IPS DF 6.9 (cell line): ENCODE results near the gene ZSCAN18.

Source experiments
- DNase-seq: peaks from one replicate; pipeline ENCODE4 v3.0.0-alpha.2; 2013; ENCODE audit warnings: low read depth, low spot score
- H3K27ac ChIP-seq: one replicate; pipeline ENCODE4 v1.5.1; 2013; ENCODE audit warnings: low read length, control low read depth
- H3K27me3 ChIP-seq: 2 replicates; pipeline ENCODE4 v1.6.1; 2013; ENCODE audit warnings: mild to moderate bottlenecking, low read length; ENCODE audit not compliant: control insufficient read depth, insufficient read depth
- H3K36me3 ChIP-seq: 2 replicates; pipeline ENCODE4 v1.6.1; 2013; ENCODE audit warnings: low read length; ENCODE audit not compliant: control insufficient read depth, insufficient read depth
- H3K4me1 ChIP-seq: 2 replicates; pipeline ENCODE4 v1.6.1; 2013; ENCODE audit warnings: low read length; ENCODE audit not compliant: control insufficient read depth, insufficient read depth
- H3K4me3 ChIP-seq: 2 replicates; pipeline ENCODE4 v1.5.1; 2013; ENCODE audit warnings: mild to moderate bottlenecking, low read length
- H3K9me3 ChIP-seq: 2 replicates; pipeline ENCODE4 v1.6.1; 2013; ENCODE audit warnings: low read length, inconsistent platforms; ENCODE audit not compliant: control insufficient read depth, insufficient read depth
- WGBS: extraction: QIAGEN DNeasy Blood & Tissue Kit; methylation state at CpG from one replicate; pipeline ENCODE4 v1.1.7; 2013; ENCODE audit warnings: mixed read lengths, missing lambda C conversion rate; ENCODE audit not compliant: insufficient read length, insufficient coverage; 5-methylcytosine and 5-hydroxymethylcytosine counted together

ZSCAN18 gene

GRCh38 chr19:58056861-58057260, 41.2 kb downstream of the ZSCAN18 start:
- H3K4me1 ChIP-seq = no peaks in the 10 kb centered on the region
- no peaks in the 10 kb centered on the region for H3K9me3 ChIP-seq
- DNase-seq = no peak
- H3K4me3 ChIP-seq = no peak overlapping the region
- H3K36me3 ChIP-seq = no peaks in the 10 kb centered on the region; the same call in 1 of the 2 replicates
- H3K27ac ChIP-seq = no peak overlapping the region
- WGBS = no CpG with 5 or more reads among the region's 8 CpGs
- no peaks in the 10 kb centered on the region for H3K27me3 ChIP-seq

- H3K4me3 ChIP-seq = no peak overlapping the region
- H3K36me3 ChIP-seq = no peaks in the 10 kb centered on the region; the same call in 1 of the 2 replicates
- no CpG with 5 or more reads among the region's 8 CpGs for WGBS
- peaks cover 2% of the 10 kb centered on the region; the same call in 1 of the 2 replicates for H3K9me3 ChIP-seq
- H3K27me3 ChIP-seq = no peaks in the 10 kb centered on the region
- no peaks in the 10 kb centered on the region for H3K4me1 ChIP-seq
- no peak overlapping the region for H3K27ac ChIP-seq
- DNase-seq = no peak
Observed at GRCh38 chr19:58056261-58056660, 41.8 kb downstream of the ZSCAN18 start.

GRCh38 chr19:58054901-58055874, 42.8 kb downstream of the ZSCAN18 start:
- H3K36me3 ChIP-seq = no peaks in the 10 kb centered on the region; the same call in 1 of the 2 replicates
- H3K27ac ChIP-seq = no peak overlapping the region
- no peaks in the 10 kb centered on the region for H3K27me3 ChIP-seq
- no peak for DNase-seq
- no CpG with 5 or more reads among the region's 37 CpGs for WGBS
- peaks cover 2% of the 10 kb centered on the region for H3K9me3 ChIP-seq
- H3K4me3 ChIP-seq = no peak overlapping the region
- no peaks in the 10 kb centered on the region for H3K4me1 ChIP-seq

GRCh38 chr19:58053480-58054156, 44.4 kb downstream of the ZSCAN18 start:
- no peaks in the 10 kb centered on the region for H3K27me3 ChIP-seq
- peaks cover 4% of the 10 kb centered on the region for H3K9me3 ChIP-seq
- WGBS = no CpG with 5 or more reads among the region's 30 CpGs
- H3K4me1 ChIP-seq = no peaks in the 10 kb centered on the region
- no peak overlapping the region for H3K27ac ChIP-seq
- H3K4me3 ChIP-seq = no peak overlapping the region
- no peak for DNase-seq
- H3K36me3 ChIP-seq = no peaks in the 10 kb centered on the region

GRCh38 chr19:58052256-58052655, 45.8 kb downstream of the ZSCAN18 start:
- peaks cover 5% of the 10 kb centered on the region for H3K9me3 ChIP-seq
- H3K27ac ChIP-seq = no peak overlapping the region
- no peak overlapping the region for H3K4me3 ChIP-seq
- no peaks in the 10 kb centered on the region for H3K27me3 ChIP-seq
- H3K36me3 ChIP-seq = no peaks in the 10 kb centered on the region
- WGBS = no CpG with 5 or more reads among the region's 16 CpGs
- DNase-seq = no peak
- no peaks in the 10 kb centered on the region for H3K4me1 ChIP-seq

- no CpG with 5 or more reads among the region's 12 CpGs for WGBS
- peaks cover 5% of the 10 kb centered on the region for H3K9me3 ChIP-seq
- H3K4me3 ChIP-seq = no peak overlapping the region
- H3K4me1 ChIP-seq = no peaks in the 10 kb centered on the region
- H3K27ac ChIP-seq = no peak overlapping the region
- no peaks in the 10 kb centered on the region for H3K27me3 ChIP-seq
- H3K36me3 ChIP-seq = no peaks in the 10 kb centered on the region
- DNase-seq = no peak
Observed at GRCh38 chr19:58047672-58048071, 50.4 kb downstream of the ZSCAN18 start.

GRCh38 chr19:58046856-58047255, 51.2 kb downstream of the ZSCAN18 start:
- Histone ChIP-seq H3K4me1 (no peaks in the 10 kb centered on the region), H3K9me3 (peaks cover 5% of the 10 kb centered on the region), H3K4me3 (no peak overlapping the region), H3K27ac (no peak overlapping the region), H3K36me3 (no peaks in the 10 kb centered on the region), H3K27me3 (no peaks in the 10 kb centered on the region)
- DNase-seq = no peak
- no CpG with 5 or more reads among the region's 7 CpGs for WGBS

- no CpG with 5 or more reads among the region's 24 CpGs for WGBS
Observed at GRCh38 chr19:58045411-58046050, 52.5 kb downstream of the ZSCAN18 start.

GRCh38 chr19:58044886-58045285, 53.1 kb downstream of the ZSCAN18 start:
- H3K4me3 ChIP-seq = no peak overlapping the region
- H3K27me3 ChIP-seq = no peaks in the 10 kb centered on the region
- no CpG with 5 or more reads among the region's 26 CpGs for WGBS
- DNase-seq = no peak
- H3K9me3 ChIP-seq = peaks cover 3% of the 10 kb centered on the region
- no peaks in the 10 kb centered on the region for H3K4me1 ChIP-seq
- no peak overlapping the region for H3K27ac ChIP-seq
- no peaks in the 10 kb centered on the region for H3K36me3 ChIP-seq

More at GRCh38 chr19:58045411-58046050, 52.5 kb downstream of the ZSCAN18 start:
- Histone ChIP-seq H3K27me3 (no peaks in the 10 kb centered on the region), H3K9me3 (peaks cover 3% of the 10 kb centered on the region), H3K27ac (no peak overlapping the region), H3K4me3 (no peak overlapping the region), H3K36me3 (no peaks in the 10 kb centered on the region), H3K4me1 (no peaks in the 10 kb centered on the region)
- DNase-seq = no peak

- Histone ChIP-seq H3K4me3 (no peak overlapping the region), H3K27ac (no peak overlapping the region), H3K27me3 (no peaks in the 10 kb centered on the region), H3K9me3 (peaks cover 2% of the 10 kb centered on the region), H3K36me3 (no peaks in the 10 kb centered on the region), H3K4me1 (no peaks in the 10 kb centered on the region)
- no CpG with 5 or more reads among the region's 42 CpGs for WGBS
- DNase-seq = no peak
Observed at GRCh38 chr19:58044391-58044790, 53.6 kb downstream of the ZSCAN18 start.
